Stimulated activated naive CD8-positive, alpha-beta T cell treated with anti-CD3 and anti-CD28 coated beads, Interleukin-15, Interleukin-2, amounts not matched to agents 100 U/mL and 50 U/mL, for 24 hours (primary cell): ENCODE measurements around the gene PDCD11.
A peak's percentile ranks its signal among the peaks of the same experiment; 100 is the strongest.
"Not testable (repeated sequence)": the region's sequence is repeated elsewhere in the genome, so short reads cannot be mapped to it uniquely, and the experiment has no call there.

Experiments
- ATAC-seq: fragments of 150-1000 bp; cut with Tn5 transposase; one replicate; pipeline ENCODE4 v1.10.0; 2021
- DNase-seq: peaks from one replicate; pipeline ENCODE4 v3.0.0; 2021

PDCD11 gene

DNA sequence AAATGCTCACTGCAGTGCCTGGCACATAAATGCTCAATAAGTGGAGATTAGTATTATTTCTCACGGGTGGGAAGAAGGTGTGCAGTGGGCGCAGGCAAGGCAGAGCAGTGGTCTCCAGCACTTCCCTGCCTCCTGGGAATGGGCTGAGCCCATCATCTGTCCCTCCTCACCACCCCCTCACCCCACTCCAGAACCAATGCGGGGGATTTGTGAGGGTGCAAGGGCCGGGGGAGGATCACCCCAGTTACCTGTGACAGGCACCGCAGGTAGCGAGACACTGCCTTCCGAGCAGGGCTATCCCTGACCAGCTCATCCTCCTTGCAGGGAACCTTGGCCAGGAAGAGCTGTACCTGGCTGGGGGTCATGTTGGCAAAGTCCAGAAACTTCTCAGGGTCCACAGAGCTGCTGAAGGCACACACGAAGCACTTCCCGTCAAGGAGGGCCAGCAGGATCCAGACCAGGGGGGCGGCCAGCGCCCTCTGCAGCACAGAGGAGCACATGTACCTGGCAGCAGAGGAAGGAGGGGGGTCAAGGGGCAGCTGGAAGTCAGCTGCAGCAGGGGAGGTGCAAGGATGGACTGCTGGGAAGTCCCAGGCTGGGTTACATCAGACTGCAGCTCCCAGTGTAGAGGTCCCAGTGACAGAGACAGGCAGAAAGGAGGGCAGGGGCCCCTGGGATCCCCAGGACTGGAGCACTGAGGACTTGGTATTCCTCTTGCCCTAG, 79.8 kb downstream of the PDCD11 start:
- no peak for DNase-seq
- no peak for ATAC-seq

DNA sequence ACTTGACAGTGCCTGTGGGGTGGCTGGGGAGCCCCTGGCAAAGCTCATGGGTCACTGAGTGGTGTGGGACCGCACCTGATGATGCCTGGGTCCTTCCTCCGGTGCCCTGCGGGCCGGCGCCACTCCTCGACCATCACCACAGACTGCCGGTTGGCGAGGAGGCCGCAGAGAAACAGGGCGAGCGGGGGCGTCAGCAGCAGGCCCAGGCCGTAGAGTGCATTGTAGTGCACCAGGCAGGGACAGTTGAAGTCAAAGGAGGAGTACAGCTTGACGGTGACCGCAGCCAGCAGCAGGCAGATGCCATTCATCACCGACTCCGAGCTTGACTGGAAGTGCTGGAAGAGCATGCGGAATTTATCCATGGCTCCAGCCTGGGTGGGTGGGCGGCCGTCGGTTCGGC, 82.2 kb downstream of the PDCD11 start:
- no peak for ATAC-seq
- DNase-seq: no peak

GRCh38 chr10:103479135-103479534, 82.7 kb downstream of the PDCD11 start, which contains the start of gene CALHM3:
TSS of gene CALHM3 (minus strand) at chr10:103479240. CDS start at chr10:103479032, 208 bp downstream.
- ATAC-seq: no peak
- DNase-seq: no peak

- ATAC-seq: no peak
- no peak for DNase-seq
Observed at GRCh38 chr10:103480521-103480920, 84.1 kb downstream of the PDCD11 start.

DNA sequence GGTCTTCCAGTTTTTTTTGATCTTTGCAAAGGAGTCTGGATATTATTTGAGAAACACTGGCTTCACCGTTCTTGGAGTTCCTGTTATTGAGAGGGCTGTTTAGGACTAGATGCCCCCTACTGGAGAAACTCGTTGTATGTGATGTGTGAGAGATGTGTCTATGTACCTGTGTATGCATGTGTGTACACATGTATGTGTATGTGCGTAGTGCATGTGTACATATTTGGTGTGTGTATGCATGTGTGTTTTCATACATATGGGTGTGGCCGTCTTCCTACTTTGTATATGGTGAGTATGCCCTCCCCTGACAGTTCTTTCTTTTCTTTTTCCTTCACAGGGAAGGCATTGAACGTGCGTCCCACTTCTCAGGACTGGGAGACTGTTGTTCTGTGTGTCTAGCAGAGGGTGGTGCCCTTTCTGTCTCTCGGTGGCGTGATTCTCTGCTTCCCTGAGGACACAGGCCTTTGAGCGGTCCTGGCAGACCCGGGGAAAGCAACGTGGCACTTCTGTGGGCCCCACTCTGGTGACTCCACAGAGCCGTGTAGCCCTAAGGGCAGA, 85.6 kb downstream of the PDCD11 start:
- peak; percentile 64 for ATAC-seq
- no peak for DNase-seq

GRCh38 chr10:103486635-103487409, 90.4 kb downstream of the PDCD11 start:
- not testable (repeated sequence) for DNase-seq, ATAC-seq

DNA sequence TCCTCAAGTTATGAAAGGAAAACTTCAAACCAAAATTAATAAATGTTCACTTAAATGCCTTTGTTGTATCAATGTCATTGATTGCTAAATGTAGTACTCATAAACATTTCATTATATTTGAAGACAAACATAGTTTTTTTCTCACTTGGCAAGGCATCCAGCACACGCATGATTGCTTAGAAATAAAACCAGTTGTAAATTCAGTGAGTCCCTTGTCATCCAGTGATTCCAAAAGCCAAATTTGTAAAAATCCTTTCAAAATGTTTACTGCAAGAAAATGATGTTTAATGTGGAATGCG, 90.9 kb downstream of the PDCD11 start:
- no peak for ATAC-seq
- DNase-seq: no peak

DNA sequence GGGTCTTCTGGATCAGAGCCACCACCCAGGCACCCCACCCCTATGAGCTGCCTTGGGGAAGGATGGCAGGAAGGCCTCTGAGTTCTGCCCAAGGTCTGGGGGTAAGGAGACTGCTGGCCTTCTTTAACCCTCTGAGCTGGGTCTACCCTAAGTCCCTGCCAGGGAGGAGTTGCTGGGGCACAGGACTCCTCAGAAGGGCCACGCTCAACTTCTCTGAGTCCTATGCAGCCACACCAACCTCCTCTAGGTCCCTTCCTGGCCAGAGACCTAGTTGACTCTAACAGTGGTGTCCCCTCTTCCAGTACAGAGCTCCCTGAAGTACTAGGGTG, 94.5 kb downstream of the PDCD11 start:
- no peak for DNase-seq
- no peak for ATAC-seq

GRCh38 chr10:103491729-103492364, 95.4 kb downstream of the PDCD11 start:
- DNase-seq (no peak), ATAC-seq (no peak)

DNA sequence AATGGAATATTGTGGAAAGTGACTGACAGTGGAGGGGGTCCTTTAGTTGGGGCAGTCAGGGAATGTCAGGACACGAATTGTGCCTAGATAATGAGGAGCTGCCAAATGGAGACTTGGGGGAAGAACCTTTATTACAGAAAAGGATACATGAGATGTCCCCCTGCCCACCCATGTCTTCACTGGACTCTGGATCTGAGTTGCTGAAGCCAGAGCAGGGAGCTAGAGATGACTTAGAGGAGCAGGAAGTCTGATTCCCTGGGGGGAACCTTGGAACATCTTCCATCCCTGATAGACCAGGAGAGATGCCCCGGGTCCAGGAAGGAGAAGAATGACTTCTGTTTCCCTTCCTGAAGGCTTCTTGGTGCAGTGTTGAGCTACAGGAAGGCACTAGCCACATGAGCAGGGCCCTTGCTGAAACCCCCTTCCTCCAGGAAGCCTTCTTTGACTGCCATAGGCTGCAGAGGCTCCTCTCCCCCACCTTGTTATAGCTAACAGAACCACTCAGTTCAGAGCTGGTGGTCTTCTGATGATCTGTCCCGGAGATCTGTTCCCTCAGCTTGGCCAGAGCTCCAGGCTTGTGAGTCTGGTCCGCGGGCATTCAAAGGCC, 96.3 kb downstream of the PDCD11 start:
- ATAC-seq: no peak

GRCh38 chr10:103493362-103493915, 97.0 kb downstream of the PDCD11 start, which contains the start of gene NEURL1:
TSS of gene NEURL1 (plus strand) at chr10:103493705. CDS start at chr10:103494388, 683 bp downstream.
- DNase-seq (peak; percentile 31), ATAC-seq (peak; percentile 12)

More for the DNA sequence above, 96.3 kb downstream of the PDCD11 start:
- DNase-seq: no peak

- DNase-seq (peak; percentile 30), ATAC-seq (peak; percentile 8)
Observed at GRCh38 chr10:103493916-103494877, 97.8 kb downstream of the PDCD11 start.

DNA sequence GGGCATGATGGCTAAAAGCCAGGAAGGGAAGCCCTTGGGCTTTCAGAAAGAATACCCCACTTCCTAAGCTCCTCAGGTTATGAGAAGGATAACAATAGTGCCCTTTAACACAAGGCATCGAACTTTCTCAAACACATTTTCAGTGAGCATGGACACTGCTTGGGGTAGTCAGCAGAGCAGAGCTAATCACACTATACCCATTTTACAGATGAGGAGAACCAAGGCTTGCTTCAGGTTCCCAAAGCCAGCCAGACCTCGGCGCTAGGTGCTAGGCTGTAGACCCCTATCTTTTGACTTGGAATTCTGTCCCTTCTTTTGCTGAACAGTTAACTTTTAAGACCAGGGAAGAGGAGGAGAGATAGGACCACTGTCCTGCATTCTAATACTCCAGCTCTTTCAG, 98.9 kb downstream of the PDCD11 start:
- DNase-seq: no peak
- no peak for ATAC-seq
